Right hindlimb (tissue), 1 donor: ENCODE measurements around the gene FHAD1.

ENCODE experiments used
- DNase-seq: peaks from one replicate; pipeline ENCODE4 v3.0.0-alpha.2; 2018

Gene FHAD1

GRCh38 chr1:15218287-15219279, 28.4 kb upstream of the FHAD1 start:
- DNase-seq = no peak

DNA sequence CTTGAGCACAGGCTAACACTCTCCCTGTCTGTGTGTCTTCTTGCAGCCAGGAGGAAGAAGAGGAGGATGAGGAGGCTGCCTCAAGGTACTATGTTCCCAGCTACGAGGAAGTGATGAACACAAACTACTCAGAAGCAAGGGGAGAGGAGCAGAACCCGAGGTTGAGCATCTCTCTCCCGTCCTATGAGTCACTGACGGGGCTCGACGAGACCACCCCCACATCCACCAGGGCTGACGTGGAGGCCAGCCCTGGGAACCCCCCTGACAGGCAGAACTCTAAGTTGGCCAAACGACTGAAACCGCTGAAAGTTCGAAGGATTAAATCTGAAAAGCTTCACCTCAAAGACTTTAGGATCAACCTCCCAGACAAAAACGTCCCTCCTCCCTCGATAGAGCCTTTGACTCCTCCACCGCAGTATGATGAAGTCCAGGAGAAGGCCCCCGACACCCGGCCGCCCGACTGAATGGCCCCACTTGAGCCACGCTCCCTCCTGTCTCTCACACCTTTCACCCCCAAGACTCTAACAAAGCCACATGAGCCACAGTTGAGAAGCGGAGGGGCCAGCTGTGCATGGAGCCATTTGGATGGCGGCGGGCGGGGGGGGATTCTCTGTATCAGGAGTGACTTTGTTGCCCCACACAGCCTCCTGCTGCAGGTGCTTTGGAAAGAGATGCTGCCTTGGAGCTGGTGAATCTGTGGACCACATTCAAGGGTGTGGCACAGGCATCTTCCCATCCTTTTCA, 27.6 kb upstream of the FHAD1 start:
- no peak for DNase-seq

GRCh38 chr1:15220024-15220392, 27.0 kb upstream of the FHAD1 start:
- DNase-seq = no peak

GRCh38 chr1:15220825-15221431, 26.1 kb upstream of the FHAD1 start:
- no peak for DNase-seq

DNA sequence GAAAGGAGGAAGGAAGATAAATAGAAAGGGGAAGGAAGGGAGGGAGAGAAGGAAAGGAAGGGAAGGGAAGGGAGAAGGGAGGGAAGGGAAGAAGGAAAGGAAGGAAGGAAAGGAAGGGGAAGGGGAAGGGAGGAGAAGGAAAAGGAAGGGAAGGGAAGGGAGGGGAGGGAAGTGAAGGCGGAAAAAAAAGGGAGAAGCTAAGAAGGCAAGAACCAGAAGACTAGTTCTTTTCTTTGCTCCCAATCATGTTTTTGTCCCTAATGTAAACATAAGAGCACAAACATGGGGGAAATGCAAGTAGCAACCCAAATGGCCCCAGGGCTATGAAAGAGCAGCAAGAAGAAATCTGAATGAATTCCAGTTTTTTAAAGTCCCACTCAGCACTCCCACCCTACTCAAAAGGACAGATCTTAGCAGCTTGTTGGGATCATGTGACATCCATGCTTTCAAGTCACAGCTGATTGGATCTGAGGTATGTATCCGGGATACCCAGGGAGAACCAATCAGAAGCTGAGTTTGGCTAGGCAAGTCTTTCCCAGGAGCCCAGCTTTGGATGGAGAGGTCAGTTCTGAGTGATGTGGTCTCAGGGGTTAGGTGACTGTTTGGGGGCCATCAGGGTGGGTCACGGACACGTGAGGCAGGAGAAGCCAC, 24.2 kb upstream of the FHAD1 start:
- DNase-seq = no peak

DNA sequence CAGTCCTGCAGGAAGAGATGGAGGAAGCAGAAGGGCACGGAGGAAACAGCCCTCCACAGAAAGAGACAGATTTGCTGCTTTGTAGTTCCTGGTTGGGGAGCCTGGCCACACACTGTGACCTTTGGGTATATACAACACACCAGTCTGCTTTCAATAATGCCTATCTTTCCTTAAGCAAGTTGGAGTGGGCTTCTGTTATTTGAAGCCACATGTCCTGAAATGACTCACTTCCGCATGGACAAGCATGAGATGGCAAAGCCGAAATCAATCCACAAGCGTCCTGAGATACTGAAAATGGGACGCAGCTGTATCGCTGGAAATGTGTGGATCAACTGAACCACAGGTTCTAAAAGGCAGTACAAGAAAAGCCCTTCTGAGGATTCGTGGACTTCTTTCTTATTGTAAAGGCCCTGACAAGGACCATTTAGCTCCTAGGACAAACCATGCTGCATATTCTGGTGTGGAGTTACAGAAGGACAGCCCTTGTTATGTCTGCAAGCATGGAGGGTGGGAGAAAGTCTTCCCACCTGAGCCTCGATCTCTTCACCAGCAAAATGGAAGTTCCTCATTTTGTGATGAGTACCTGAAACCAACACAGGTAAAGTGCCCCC, 22.7 kb upstream of the FHAD1 start:
- no peak for DNase-seq

DNA sequence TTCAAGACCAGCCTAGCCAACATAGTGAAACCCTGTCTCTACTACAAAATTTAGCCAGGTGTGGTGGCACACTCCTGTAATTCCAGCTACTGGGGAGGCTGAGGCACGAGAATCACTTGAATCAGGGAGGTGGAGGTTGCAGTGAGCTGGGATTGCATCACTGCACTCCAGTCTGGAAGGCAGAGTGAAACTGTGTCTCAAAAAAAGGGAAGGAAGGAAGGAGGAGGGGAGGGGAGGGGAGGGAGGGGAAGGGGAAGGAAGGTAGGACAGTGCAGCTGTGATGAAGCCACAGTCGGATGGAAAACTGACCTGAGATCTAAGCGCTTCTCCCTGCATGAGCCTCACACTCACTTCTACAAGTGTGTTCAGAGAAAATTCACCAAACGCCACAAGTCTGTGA, 22.0 kb upstream of the FHAD1 start:
- no peak for DNase-seq

- no peak for DNase-seq
Measured at GRCh38 chr1:15225461-15225860, 21.6 kb upstream of the FHAD1 start.

GRCh38 chr1:15226388-15227255, 20.4 kb upstream of the FHAD1 start:
- DNase-seq = no peak

DNA sequence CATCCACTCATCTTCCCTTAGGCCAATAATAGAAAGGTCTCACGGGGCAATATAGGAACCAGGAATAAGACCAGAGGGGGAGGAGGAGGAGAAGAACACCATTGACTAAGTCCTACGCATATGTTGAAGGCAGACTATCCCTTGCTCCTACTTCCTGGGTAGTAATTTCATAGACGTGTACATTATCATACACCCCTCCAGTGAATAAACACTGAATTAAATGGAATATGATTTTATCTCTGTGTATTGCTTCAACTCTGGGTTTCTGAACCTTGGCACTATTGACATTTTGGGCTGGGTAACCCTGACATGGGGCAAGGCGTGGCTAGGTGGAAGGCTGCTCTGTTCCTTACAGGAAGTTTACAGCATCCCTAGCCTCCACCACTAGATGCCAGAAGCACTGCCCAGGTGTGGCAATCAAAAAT, 17.3 kb upstream of the FHAD1 start:
- DNase-seq = no peak

DNA sequence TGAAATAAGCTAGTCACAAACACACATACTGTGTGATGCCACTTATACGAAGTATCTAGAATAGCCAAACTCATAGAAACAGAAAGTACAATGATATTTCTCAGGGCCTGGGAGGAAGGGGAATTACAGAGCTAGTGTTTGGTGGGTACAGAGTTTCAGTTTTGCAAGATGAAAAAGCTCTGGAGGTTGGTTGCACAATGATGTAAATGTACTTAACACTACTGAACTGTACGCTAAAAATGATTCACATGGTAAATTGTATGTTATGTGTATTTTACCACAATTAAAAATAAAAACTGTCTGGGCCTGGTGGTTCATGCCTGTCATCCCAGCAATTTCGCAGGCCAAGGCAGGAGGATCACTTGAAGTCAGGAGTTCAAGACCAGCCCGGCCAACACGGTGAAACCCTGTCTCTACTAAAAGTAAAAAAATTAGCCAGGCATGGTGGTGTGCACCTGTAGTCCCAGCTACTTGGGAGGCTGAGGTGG, 15.3 kb upstream of the FHAD1 start:
- no peak for DNase-seq

- no peak for DNase-seq
Measured at GRCh38 chr1:15233689-15234088, 13.3 kb upstream of the FHAD1 start.

- DNase-seq = no peak
Measured at GRCh38 chr1:15236321-15236721, 10.7 kb upstream of the FHAD1 start.

DNA sequence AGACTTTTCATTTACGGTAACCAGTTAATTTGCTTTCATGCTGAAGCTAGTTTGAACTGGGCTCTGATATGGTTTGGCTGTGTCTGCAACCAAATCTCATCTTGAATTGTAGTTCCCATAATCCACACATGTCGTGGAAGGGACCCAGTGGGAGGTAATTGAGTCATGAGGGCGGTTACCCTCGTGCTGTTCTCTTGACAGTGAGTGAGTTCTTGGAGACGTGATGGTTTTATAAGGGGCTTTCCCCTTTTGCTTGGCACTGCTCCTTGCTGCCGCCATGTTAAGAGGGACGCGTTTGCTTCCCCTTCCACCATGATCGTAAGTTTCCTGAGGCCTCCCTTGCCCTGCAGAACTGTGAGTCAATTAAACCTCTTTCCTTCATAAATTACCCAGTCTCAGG, 10.3 kb upstream of the FHAD1 start:
- no peak for DNase-seq

GRCh38 chr1:15238789-15239188, 8.2 kb upstream of the FHAD1 start:
- no peak for DNase-seq

- no peak for DNase-seq
Measured at GRCh38 chr1:15242766-15243165, 4.3 kb upstream of the FHAD1 start.

GRCh38 chr1:15243275-15244043, 3.6 kb upstream of the FHAD1 start:
- DNase-seq = no peak

GRCh38 chr1:15244813-15245212, 2.2 kb upstream of the FHAD1 start:
- DNase-seq = no peak

- DNase-seq = no peak
Measured at GRCh38 chr1:15245593-15246360, 1.2 kb upstream of the FHAD1 start.

GRCh38 chr1:15248216-15248615, 1.2 kb downstream of the FHAD1 start:
- no peak for DNase-seq
